Activated CD4-positive, alpha-beta memory T cell treated with anti-CD3 and anti-CD28 coated beads for 36 hours (primary cell): ENCODE results near the gene KCNK4. TPM values are rescaled to one million over a fixed set of nuclear protein-coding genes. Genes with fewer than 3 reads are reported as not detected.
A peak's percentile ranks its signal among the peaks of the same experiment; 100 is the strongest.

Source experiments
- CTCF ChIA-PET: fragments of 350-600 bp; sonication (Branson Sonifier 250); formaldehyde crosslinking; loops from one replicate; lab custom pipeline; 2021; ENCODE audit warnings: antibody characterized with exemption, inconsistent platforms; lab: Charles Lee
- POLR2A ChIA-PET: fragments of 350-600 bp; sonication (Branson Sonifier 250); formaldehyde crosslinking; loops from one replicate; lab custom pipeline; 2021; ENCODE audit warnings: antibody characterized with exemption; lab: Charles Lee
- DNase-seq: peaks from one replicate; pipeline ENCODE4 v3.0.0-alpha.2; 2020
- H3K27ac Mint-ChIP-seq: one replicate; pipeline ENCODE4 v1.8.0; 2021; ENCODE audit warnings: mixed read lengths
- H3K27me3 Mint-ChIP-seq: one replicate; pipeline ENCODE4 v1.8.0; 2021; ENCODE audit warnings: mixed read lengths
- H3K36me3 Mint-ChIP-seq: one replicate; pipeline ENCODE4 v1.8.0; 2021; ENCODE audit warnings: mixed read lengths
- H3K4me1 Mint-ChIP-seq: one replicate; pipeline ENCODE4 v1.8.0; 2021; ENCODE audit warnings: low read depth, mixed read lengths
- H3K4me3 Mint-ChIP-seq: one replicate; pipeline ENCODE4 v1.8.0; 2021; ENCODE audit warnings: mild to moderate bottlenecking, mixed read lengths
- H3K9me3 Mint-ChIP-seq: one replicate; pipeline ENCODE4 v1.8.0; 2021; ENCODE audit warnings: mixed read lengths
- intact Hi-C: fragments of 100-400 bp; cut with micrococcal nuclease; formaldehyde crosslinking; loops from one replicate; pipeline ENCODE4 v1.15.1; 2023
- total RNA-seq, 2 experiments: library from RNA; stranded (reverse); gene quantifications; one replicate each; pipeline ENCODE4 v1.2.3, GENCODE V29; 2021

Gene KCNK4
- total RNA-seq, 2 experiments from 2014 or later, result 0.34 TPM; not detected in 1

DNA sequence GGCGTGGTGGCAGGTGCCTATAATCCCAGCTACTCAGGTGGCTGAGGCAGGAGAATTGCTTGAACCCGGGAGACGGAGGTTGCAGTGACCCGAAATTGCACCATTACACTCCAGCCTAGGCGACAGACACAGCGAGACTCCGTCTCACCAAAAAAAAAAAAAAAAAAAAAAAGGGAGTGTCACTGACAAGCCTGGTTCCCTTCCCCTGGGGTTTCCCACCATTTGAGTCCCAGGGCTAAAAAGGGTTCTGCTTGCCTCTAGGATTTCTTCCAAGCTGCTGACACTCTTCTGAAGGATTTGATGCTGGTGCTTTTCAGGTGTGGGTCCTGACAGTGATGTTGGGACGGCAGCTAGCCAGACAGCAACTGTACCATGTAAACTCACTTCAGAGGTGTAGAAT, 47.6 kb downstream of the KCNK4 start:
- peak overlapping the region; percentile 95 for H3K27ac Mint-ChIP-seq
- H3K9me3 Mint-ChIP-seq, result no peaks in the 10 kb centered on the region
- no peaks in the 10 kb centered on the region for H3K27me3 Mint-ChIP-seq
- H3K36me3 Mint-ChIP-seq, result peaks cover 23% of the 10 kb centered on the region
- ChIA-PET CTCF (interaction anchor here (0.6 to 1.8 kb wide), 4 partner anchors 12 to 339 kb away, joined by 3 to 8 read pairs (median 4); partner anchors contain the start of genes PRDX5 and TRMT112), POLR2A (interaction anchor here (1.7 kb wide), 1 partner anchor 21 kb away, joined by 15 read pairs; the partner anchor contains the start of genes PRDX5 and TRMT112)
- no peak for DNase-seq
- intact Hi-C loops, result no loop called here
- peak overlapping the region; percentile 91 for H3K4me3 Mint-ChIP-seq
- peaks cover 47% of the 10 kb centered on the region for H3K4me1 Mint-ChIP-seq

DNA sequence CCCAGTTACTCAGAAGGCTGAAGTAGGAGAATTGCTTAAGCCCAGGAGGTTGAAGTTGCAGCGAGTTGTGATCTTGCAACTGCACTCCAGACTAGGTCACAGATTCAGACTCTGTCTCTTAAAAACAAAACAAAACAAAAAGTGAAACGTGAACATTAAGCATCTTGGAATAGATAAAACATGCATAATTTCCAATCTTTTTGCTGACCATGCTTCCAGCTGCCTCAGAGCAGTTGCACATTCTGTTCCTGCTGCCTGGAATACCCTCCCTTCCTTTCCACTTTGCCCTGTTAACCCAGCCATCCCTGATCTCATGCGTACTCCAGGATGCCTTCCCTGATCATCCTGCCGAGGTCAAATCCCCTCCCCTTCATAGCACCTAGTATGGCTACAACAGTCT, 48.2 kb downstream of the KCNK4 start:
- Mint-ChIP-seq H3K27ac (peak overlapping the region; percentile 95), H3K4me3 (peak overlapping the region; percentile 91), H3K4me1 (peaks cover 47% of the 10 kb centered on the region), H3K9me3 (no peaks in the 10 kb centered on the region), H3K27me3 (no peaks in the 10 kb centered on the region), H3K36me3 (peaks cover 26% of the 10 kb centered on the region)
- ChIA-PET POLR2A (interaction anchor here (0.5 to 1.7 kb wide), 2 partner anchors 14 to 22 kb away, joined by 3 to 15 read pairs; partner anchors contain the start of genes PRDX5 and TRMT112), CTCF (interaction anchor here (1.1 to 3.6 kb wide), 4 partner anchors 7 to 177 kb away, joined by 3 to 34 read pairs (median 6); partner anchors contain the start of genes PRDX5 and TRMT112)
- DNase-seq, result no peak
- intact Hi-C loops, result no loop called here

DNA sequence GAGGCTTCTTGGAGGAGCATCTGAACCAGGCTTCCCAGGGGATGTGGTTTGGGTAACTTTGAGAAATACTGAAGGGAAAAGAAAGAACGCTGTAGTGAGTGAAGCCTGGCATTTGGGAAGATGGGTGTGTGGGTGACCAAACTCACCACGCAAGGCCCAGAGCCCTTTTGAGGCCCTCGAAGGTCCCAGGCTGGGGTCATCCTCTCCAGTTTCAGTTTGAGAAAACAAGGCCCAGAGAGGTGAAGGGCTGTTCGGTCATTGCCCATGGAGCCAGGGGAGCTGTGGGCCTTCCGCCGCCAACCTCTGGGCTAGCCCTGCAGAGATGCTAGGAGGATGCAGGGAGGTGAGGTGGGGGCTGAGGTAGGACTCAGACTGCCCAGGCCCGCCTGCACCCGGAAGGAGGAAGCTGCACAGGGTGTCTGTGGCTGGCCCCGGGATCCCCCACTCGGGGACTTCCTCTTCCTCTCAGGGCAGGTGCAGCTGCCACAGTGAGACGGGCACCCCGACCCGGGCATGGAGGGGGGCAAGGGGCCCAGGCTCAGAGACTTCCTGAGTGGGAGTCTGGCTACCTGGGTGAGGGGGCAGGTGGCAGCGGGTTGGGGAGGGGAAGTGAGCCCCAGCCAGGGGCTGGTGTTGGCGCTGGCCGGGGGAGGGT, 48.8 kb downstream of the KCNK4 start, which contains the start of gene CCDC88B:
CCDC88B (plus strand) TSS at position 451 of the 655 bp plus-strand sequence; CDS start at position 514, 63 bp downstream.
- Mint-ChIP-seq H3K27ac (peak within 1 kb of the TSS; percentile 95), H3K4me1 (peaks cover 46% of the 10 kb centered on the region), H3K27me3 (no peaks in the 10 kb centered on the region), H3K4me3 (peak within 1 kb of the TSS; percentile 91), H3K36me3 (peaks cover 25% of the 10 kb centered on the region), H3K9me3 (no peaks in the 10 kb centered on the region)
- DNase-seq, result peak; percentile 92
- ChIA-PET CTCF (interaction anchor here (1.1 to 3.6 kb wide), 5 partner anchors 8 to 177 kb away, joined by 3 to 34 read pairs (median 9); partner anchors contain the start of genes PRDX5 and TRMT112), POLR2A (interaction anchor here (0.5 to 1.7 kb wide), 3 partner anchors 15 to 93 kb away, joined by 3 to 15 read pairs (median 3); partner anchors contain the start of genes PPP1R14B, PRDX5 and TRMT112)
- intact Hi-C loops, result loop anchor here (1.0 kb wide), 1 partner anchor 23 kb away; the partner anchor contains the start of gene TRMT112

DNA sequence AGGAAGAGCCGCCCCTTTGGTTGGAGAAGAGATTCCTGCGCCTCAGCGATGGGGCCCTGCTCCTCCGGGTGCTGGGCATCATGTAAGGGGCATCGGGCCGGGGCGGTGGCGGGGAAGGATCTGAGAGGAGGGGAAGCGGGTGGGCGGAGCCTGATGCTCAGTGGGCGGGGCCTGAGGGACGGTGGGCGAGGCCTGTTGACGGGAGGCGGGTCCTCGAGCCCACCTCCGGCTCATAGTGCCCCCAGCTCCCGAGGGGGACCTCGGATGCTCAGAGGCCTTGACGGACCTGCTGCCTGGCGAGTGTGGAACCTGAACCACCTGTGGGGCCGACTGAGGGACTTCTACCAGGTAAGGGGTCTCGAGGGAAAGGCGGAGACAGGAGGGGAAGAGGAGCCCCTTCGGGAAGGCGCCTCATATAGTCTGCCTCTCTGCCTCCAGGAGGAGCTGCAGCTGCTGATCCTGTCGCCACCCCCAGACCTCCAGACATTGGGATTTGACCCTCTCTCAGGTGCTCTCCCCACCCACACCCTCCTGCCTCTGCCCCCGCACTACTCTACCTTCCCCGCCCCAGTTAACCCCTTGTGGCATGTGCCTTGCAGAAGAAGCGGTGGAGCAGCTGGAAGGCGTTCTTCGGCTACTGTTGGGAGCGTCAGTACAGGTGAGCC, 49.7 kb downstream of the KCNK4 start:
- ChIA-PET POLR2A (interaction anchor here (0.6 to 2.1 kb wide), 4 partner anchors 12 to 99 kb away, joined by 3 to 6 read pairs (median 3); partner anchors contain the start of gene PPP1R14B), CTCF (interaction anchor here (1.8 to 3.6 kb wide), 4 partner anchors 9 to 108 kb away, joined by 6 to 34 read pairs (median 21); partner anchors contain the start of genes PRDX5 and TRMT112)
- intact Hi-C loops, result loop anchor here (1.0 kb wide), 1 partner anchor 24 kb away; the partner anchor contains the start of gene TRMT112
- Mint-ChIP-seq H3K27ac (peak overlapping the region; percentile 95), H3K4me1 (peaks cover 43% of the 10 kb centered on the region), H3K4me3 (peak overlapping the region; percentile 91), H3K9me3 (no peaks in the 10 kb centered on the region), H3K36me3 (peaks cover 28% of the 10 kb centered on the region), H3K27me3 (no peaks in the 10 kb centered on the region)
- DNase-seq, result peak; percentile 87

DNA sequence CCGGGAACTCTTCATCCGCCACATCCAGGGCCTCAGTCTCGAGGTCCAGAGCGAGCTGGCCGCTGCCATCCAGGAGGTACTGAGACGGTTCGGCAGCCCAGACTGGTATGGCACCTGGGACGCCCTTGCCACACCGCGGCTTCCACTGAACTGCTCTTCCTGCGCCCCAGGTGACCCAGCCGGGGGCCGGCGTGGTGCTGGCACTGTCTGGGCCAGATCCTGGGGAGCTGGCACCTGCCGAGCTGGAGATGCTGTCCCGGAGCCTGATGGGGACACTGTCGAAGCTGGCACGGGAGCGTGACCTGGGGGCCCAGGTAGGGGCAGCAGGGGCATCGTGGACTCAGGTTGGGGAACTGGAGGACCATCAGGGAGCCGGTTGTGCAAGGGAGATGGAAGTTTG, 50.3 kb downstream of the KCNK4 start:
- Mint-ChIP-seq H3K4me1 (peaks cover 42% of the 10 kb centered on the region), H3K9me3 (no peaks in the 10 kb centered on the region), H3K36me3 (peaks cover 31% of the 10 kb centered on the region), H3K4me3 (peak overlapping the region; percentile 91), H3K27ac (peak overlapping the region; percentile 42), H3K27me3 (no peaks in the 10 kb centered on the region)
- ChIA-PET POLR2A (interaction anchor here (0.8 to 2.1 kb wide), 4 partner anchors 12 to 100 kb away, joined by 3 to 6 read pairs (median 3); no protein-coding TSS in a partner anchor), CTCF (interaction anchor here (1.6 to 3.6 kb wide), 5 partner anchors 9 to 108 kb away, joined by 5 to 34 read pairs (median 9); partner anchors contain the start of genes PRDX5 and TRMT112)
- intact Hi-C loops, result no loop called here
- no peak for DNase-seq

DNA sequence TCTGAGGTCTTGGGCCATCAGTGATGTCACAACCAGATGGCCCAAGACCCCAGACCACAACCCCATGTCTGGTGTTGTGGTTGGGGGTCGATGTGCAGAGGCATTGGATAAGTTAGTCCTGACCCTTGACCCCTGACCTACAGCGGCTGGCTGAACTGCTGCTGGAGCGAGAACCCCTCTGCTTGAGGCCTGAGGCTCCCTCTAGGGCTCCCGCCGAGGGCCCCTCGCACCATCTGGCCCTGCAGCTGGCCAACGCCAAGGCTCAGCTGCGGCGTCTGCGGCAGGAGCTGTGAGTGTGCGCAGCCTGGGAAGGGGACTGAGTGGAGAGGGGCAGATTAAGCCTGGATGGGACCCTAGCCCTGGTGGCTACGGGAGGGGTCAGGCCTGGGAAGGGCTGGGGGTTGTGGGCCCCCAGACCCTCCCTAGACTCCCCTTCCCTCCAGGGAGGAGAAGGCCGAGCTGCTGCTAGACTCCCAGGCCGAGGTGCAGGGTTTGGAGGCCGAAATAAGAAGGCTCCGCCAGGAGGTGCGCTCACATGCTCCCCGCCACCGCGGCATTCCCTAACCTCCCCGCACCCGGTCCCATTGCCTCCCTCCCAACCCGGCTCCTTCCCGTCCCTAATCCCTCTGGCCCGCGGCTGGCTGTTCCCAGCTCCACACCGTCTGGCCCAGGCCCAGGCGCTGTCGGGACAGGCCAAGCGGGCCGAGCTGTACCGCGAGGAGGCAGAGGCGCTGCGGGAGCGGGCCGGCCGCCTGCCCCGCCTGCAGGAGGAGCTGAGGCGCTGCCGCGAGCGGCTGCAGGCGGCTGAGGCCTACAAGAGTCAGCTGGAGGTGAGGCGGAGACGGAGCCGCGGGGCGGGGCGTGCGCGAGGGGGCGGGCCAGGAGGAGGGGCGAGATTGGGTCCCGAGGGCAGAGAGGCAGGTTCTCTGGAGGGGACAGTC, 51.0 kb downstream of the KCNK4 start:
- Mint-ChIP-seq H3K4me3 (peak overlapping the region; percentile 37), H3K36me3 (peaks cover 31% of the 10 kb centered on the region), H3K4me1 (peaks cover 42% of the 10 kb centered on the region), H3K9me3 (no peaks in the 10 kb centered on the region), H3K27me3 (no peaks in the 10 kb centered on the region), H3K27ac (no peak overlapping the region)
- ChIA-PET CTCF (interaction anchor here (0.6 to 3.6 kb wide), 11 partner anchors 10 to 138 kb away, joined by 3 to 34 read pairs (median 5); partner anchors contain the start of genes PRDX5 and TRMT112), POLR2A (interaction anchor here (0.8 to 2.1 kb wide), 4 partner anchors 11 to 24 kb away, joined by 3 to 6 read pairs (median 3); partner anchors contain the start of gene PRDX5)
- intact Hi-C loops, result loop anchor here (1.0 to 2.0 kb wide), 2 partner anchors 17 to 37 kb away; partner anchors contain the start of genes ESRRA and RPS6KA4
- DNase-seq, result peak; percentile 96

DNA sequence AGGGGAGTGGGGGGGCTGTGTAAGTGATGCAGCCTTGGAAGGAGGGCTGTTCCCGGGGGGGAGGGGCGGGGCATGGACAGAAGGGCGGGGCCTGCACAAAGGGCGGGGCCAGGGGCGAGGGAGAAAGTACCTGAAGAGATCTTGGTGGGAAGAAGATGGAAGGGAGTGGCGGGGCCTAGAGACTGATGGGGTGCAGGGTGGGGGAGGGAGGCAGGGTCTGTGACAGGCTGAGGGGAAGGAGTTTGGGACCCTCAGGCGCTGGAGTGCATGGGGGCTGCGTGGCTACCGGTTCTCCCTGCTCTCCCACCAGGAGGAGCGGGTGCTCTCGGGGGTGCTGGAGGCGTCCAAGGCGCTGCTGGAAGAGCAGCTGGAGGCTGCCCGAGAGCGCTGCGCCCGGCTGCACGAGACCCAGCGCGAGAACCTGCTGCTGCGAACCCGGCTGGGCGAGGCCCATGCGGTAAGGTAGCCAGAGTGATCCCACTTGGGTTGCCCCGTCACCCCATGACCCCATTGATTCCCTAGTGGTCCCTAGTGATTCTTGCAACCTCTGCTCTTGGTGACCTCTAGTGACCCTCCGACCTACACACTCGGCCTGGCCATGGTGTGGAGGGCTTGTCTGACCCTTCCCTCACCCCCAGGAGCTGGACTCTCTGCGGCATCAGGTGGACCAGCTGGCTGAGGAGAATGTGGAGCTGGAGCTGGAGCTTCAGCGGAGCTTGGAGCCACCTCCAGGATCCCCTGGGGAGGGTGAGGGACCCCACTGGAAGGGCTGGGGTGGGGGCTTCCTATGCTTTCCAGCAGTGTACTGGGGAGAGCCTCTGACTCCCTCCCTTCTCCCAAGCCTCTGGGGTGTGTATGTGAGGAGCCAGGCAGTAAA, 52.0 kb downstream of the KCNK4 start:
- Mint-ChIP-seq H3K36me3 (peaks cover 27% of the 10 kb centered on the region), H3K4me3 (no peak overlapping the region), H3K27ac (no peak overlapping the region), H3K27me3 (no peaks in the 10 kb centered on the region), H3K9me3 (no peaks in the 10 kb centered on the region), H3K4me1 (peaks cover 42% of the 10 kb centered on the region)
- POLR2A ChIA-PET, result interaction anchor here (0.9 to 2.1 kb wide), 2 partner anchors 15 to 25 kb away, joined by 3 to 6 read pairs; partner anchors contain the start of gene PRDX5
- CTCF ChIA-PET, result interaction anchor here (0.6 to 3.6 kb wide), 10 partner anchors 11 to 139 kb away, joined by 3 to 34 read pairs (median 4); partner anchors contain the start of genes PRDX5 and TRMT112
- intact Hi-C loops, result loop anchor here (1.0 to 2.0 kb wide), 2 partner anchors 16 to 38 kb away; partner anchors contain the start of genes ESRRA and RPS6KA4
- DNase-seq, result no peak

DNA sequence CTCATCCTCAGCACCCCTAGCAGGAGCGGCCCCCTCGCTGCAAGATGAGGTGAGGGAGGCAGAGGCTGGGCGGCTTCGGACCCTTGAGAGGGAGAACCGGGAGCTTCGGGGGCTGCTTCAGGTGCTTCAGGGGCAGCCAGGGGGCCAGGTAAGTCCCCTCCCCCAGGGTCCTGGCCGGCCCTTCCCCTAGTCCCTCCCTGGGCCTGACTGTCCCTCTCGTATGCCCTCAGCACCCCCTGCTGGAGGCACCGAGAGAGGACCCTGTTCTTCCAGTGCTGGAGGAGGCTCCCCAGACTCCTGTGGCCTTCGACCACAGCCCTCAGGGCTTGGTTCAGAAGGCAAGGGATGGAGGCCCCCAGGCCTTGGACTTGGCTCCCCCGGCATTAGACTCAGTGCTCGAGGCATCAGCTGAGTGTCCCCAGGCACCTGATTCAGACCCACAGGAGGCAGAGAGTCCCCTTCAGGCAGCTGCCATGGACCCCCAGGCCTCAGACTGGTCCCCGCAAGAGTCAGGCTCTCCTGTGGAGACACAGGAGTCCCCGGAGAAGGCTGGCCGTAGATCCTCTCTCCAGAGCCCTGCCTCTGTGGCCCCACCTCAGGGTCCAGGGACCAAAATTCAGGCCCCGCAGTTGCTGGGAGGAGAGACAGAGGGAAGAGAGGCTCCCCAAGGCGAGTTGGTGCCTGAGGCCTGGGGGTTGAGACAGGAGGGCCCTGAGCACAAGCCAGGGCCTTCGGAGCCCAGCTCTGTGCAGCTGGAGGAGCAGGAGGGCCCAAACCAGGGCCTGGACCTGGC, 52.9 kb downstream of the KCNK4 start:
- peaks cover 22% of the 10 kb centered on the region for H3K36me3 Mint-ChIP-seq
- H3K9me3 Mint-ChIP-seq, result no peaks in the 10 kb centered on the region
- intact Hi-C loops, result loop anchor here (2.0 kb wide), 1 partner anchor 15 kb away; the partner anchor contains the start of gene RPS6KA4
- H3K4me3 Mint-ChIP-seq, result no peak overlapping the region
- H3K27ac Mint-ChIP-seq, result no peak overlapping the region
- H3K27me3 Mint-ChIP-seq, result no peaks in the 10 kb centered on the region
- H3K4me1 Mint-ChIP-seq, result peaks cover 35% of the 10 kb centered on the region
- ChIA-PET CTCF (no interaction called here), POLR2A (no interaction called here)
- peak; percentile 25 for DNase-seq

DNA sequence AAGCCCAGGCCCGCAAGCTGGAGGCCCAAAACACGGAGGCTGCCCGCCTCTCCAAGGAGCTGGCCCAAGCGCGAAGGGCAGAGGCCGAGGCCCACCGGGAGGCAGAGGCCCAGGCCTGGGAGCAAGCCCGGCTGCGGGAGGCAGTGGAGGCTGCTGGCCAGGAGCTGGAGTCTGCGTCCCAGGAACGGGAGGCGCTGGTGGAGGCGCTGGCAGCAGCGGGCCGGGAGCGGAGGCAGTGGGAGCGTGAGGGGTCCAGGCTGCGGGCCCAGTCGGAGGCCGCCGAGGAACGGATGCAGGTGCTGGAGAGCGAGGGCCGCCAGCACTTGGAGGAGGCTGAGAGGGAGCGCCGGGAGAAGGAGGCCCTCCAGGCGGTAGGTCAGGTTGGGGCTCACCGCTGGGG, 53.7 kb downstream of the KCNK4 start:
- H3K4me3 Mint-ChIP-seq, result no peak overlapping the region
- intact Hi-C loops, result no loop called here
- peaks cover 27% of the 10 kb centered on the region for H3K4me1 Mint-ChIP-seq
- peaks cover 23% of the 10 kb centered on the region for H3K36me3 Mint-ChIP-seq
- DNase-seq, result no peak
- H3K27me3 Mint-ChIP-seq, result no peaks in the 10 kb centered on the region
- ChIA-PET CTCF (no interaction called here), POLR2A (no interaction called here)
- H3K27ac Mint-ChIP-seq, result no peak overlapping the region
- no peaks in the 10 kb centered on the region for H3K9me3 Mint-ChIP-seq
